CD4-positive, alpha-beta T cell treated with Interleukin-4 for 1 hour (primary cell): ENCODE results near the gene ABCD1.

ENCODE experiments used
- DNase-seq, 2 donors: peaks; one replicate each; pipeline ENCODE4 v3.0.0-alpha.2; 2020 to 2022

Gene ABCD1

DNA sequence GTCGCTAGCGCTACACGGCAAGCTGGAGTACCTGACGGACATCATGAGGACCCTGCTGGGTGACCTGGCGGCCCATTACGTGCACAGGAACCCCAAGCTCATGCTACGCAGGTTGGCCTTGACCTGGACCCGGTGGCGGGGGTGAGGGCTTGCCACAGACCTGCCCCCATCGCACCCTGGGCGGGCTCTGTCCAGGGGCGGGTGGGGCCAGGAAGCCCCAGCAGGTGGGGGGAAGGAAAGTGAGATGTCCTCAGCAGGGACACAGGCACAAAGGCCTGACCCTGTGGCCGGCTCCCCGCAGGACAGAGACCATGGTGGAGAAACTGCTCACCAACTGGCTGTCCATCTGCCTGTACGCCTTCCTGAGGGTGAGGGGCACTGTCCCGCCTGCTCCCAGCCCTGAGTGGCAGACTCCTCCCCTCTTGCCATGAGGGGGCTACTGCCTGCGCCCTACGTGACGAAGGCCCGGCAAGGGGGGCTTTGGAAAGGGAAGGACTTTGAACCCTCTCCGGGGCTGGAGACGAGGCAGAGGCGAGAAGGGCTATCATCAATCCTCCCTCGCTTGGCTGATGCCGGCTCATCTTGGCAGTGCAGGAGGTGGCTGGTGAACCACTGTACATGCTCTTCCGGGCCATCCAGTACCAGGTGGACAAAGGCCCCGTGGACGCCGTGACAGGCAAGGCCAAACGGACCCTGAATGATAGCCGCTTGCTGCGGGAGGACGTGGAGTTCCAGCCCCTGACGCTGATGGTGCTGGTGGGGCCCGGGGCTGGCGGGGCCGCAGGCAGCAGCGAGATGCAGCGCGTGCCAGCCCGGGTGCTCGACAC, 50.9 kb downstream of the ABCD1 start:
- no peak for DNase-seq

DNA sequence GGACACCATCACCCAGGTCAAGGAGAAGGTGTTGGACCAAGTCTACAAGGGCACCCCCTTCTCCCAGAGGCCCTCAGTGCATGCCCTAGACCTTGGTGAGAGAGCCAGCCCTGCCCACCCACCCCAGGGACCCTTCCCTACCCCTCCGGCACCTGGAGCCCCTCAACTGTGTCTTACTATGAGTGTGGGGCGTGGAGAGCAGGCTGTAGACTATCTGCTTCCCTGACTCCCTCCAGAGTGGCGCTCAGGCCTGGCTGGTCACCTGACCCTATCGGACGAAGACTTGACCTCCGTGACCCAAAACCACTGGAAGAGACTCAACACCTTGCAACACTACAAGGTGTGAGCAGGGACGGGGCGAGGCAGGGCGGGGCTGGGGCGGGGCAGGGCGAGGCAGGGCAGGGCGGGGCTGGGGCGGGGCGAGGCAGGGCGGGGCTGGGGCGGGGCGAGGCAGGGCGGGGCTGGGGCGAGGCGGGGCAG, 51.5 kb downstream of the ABCD1 start:
- DNase-seq: no peak

DNA sequence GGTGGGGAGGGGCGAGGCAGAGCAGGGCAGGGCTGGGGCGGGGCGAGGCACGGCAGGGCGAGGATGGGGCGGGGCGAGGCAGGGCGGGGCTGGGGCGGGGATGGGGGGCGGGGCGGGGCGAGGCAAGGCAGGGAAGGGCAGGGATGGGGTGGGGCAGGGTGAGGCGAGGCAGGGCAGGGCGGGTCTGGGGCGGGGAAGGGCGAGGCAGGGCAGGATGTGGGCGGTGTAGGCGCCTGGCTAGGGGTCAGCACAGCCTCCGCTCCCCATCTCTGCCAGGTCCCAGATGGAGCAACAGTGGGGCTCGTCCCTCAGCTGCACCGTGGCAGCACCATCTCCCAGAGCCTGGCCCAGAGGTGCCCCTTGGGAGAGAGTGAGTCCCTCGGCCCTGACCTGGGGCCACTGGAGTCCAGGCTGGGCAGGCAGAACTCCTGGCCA, 52.0 kb downstream of the ABCD1 start:
- DNase-seq: no peak

DNA sequence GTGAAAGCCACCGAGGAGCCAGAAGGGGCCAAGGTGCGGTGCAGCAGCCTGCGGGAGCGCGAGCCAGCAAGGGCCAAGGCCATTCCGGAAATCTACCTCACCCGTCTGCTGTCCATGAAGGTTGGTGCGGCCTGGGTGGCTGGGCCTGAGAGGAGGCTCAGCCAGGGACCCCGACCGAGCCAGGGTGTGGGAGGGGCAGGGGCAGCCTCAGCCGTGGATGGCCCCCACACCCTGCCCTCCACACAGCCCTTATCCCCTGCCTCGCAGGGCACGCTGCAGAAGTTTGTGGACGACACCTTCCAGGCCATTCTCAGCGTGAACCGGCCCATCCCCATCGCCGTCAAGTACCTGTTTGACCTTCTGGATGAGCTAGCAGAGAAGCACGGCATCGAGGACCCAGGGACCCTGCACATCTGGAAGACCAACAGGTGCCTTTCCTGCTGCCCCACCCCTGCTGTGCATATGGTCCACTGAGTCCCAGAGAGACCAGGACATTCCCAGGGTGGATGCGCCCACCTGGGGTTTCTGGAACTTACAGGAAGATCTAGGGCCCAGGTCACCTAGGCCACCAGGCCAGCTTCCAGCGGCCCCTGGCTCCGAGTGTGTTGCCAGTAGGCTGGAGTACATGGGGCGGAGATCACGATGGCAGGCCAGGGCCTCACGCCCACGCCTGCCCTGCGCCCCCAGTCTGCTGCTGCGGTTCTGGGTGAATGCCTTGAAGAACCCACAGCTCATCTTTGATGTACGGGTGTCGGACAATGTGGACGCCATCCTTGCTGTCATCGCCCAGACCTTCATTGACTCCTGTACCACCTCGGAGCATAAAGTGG, 52.8 kb downstream of the ABCD1 start:
- no peak for DNase-seq

DNA sequence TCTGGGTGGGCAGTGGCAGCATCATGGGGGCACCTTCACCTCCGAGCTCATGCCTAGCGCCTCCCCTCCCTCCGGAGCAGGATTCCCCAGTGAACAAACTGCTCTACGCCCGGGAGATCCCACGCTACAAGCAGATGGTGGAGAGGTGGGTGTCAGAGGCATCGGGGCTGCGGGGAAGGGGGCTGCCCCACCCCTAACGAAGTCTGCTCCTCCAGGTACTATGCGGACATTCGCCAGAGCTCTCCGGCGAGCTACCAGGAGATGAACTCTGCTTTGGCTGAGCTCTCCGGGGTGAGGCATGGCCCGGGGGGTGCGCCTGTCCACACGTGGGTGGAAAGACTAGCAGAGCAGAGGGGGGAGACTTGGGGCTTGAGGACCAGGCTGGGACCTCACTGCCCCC, 53.5 kb downstream of the ABCD1 start:
- DNase-seq: no peak

DNA sequence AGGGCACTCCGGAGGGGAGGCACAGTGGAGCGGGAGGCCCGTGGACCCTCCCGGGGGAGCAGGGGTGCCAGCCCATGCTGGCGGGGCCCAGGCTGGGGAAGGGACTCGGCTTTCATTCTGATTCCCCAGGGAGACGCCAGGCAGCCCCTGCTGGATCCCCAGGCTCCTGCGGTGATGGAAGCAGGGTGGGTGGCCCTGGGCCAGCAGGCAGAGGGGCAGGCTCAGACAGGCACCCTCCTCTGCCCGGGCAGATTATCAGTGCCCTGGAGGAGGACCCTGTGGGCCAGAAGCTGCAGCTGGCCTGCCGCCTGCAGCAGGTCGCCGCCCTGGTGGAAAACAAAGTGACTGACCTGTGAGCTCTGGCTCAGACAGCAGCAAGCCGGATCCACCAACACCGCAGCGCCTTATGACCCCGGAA, 54.0 kb downstream of the ABCD1 start:
- DNase-seq: no peak

DNA sequence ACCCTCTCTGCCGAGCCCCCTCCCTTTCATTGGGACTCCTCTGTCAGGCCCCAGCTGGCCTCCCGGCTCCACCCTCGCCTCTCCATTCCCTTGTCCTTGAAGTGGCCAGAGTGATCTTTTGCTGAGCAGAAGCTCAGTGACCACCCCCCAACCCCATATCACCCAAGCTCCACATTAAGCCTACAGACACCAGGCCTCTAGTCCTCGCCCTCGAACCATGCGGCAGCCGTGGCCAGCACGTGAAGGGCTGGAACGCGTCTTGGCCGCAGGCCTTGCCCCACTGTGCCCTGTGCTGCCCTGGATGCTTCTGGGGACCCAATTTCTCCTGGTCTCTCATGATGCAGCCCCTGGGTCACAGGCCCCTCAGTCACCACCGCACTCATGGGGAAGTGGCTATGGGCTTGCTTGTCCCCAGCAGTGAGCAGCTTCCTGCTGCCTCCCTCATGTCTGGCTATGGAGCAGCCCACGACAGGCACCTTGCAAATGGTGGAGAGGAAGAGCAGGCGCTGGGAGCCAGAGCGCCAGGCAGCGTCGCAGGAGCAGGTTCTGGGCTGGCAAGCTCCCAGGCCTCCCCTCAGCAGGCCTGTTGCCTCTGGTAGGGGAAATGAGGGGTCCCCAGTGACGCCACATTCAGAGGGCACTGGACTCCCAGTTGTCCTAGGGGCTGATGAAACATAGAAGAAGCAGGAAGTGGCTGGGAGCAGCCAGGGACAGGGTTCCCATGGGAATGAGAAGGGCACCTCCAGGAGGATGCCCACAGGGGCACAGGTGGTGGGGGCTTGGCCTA, 55.4 kb downstream of the ABCD1 start:
- no peak for DNase-seq

DNA sequence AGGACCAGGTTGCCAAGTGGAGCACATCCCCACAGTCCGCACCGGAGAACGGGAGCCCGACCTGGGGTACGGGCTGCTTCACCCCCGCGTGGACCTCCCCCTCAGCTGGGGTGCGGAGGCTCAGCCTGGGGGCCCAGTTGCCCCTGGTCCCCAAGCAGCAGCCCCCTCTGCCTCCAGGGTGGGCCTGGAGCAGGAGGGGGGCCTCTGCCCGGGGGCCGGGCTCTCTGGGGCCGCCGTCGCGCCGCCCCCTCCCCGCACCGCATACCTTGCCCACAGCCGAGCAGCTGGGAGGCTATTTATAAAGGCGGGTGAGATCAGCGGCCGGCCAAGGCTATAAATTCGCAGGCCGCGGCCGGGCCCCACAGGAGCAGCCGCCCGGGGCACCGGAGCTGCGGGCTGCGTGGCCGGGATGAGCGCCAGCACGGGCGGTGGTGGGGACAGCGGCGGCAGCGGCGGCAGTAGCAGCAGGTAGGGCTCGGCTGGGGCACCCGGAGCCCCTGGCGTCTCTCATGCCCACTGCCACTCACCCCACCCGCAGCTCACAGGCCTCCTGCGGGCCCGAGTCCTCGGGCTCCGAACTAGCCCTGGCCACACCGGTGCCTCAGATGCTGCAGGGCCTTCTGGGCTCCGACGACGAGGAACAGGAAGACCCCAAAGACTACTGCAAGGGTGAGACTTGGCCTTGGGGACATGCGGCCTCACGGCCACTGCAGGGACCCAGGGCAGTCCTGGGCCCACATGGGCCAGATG, 56.2 kb downstream of the ABCD1 start, which contains the start of gene SRPK3:
Gene SRPK3 (plus strand): TSS at position 364 of the 750 bp plus-strand sequence. CDS start 46 bp downstream, at position 410.
- DNase-seq: no peak

DNA sequence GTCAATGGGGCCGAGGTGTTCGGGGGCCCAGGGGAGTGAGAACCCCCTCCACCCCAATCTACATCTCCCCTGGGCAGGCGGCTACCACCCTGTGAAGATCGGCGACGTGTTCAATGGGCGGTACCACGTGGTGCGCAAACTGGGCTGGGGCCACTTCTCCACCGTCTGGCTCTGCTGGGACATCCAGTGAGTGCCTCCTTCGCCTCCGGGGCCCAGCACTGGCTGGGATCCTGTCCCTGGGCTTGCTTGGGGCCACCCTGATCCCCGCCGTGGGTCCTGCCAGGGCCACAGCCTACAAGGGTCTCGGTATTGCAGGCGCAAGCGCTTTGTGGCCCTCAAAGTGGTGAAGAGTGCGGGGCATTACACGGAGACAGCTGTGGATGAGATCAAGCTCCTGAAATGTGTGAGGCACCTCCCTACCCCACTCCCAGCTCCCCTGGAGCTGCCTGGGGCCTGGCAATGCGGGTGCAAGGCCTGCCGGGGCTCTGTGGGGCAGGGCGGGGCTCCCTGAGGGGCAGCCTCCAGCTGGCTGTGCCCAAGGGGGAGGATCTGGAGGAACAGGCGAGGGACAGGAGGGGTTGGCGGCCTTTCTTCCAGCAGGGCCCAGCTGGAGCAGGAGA, 56.9 kb downstream of the ABCD1 start:
- DNase-seq: no peak

DNA sequence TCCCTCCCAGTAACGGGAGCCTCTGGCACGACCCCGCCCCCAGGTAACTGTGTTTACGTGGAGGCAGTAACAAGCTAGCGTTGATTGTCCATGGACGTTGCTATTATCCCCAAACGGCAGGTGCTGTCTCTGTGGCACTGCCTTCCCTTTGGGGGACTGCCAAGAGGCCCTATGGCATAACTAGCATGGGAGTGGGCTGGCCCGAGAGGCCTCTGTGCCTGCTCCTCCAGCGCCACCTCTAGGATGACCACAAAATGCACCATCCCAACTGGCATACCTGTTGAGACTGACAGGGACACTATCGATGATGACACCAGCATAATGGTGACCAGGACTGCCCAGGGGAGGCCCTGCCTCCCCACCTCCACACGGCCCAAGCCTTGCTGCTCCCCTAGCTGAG, 57.7 kb downstream of the ABCD1 start:
- no peak for DNase-seq

DNA sequence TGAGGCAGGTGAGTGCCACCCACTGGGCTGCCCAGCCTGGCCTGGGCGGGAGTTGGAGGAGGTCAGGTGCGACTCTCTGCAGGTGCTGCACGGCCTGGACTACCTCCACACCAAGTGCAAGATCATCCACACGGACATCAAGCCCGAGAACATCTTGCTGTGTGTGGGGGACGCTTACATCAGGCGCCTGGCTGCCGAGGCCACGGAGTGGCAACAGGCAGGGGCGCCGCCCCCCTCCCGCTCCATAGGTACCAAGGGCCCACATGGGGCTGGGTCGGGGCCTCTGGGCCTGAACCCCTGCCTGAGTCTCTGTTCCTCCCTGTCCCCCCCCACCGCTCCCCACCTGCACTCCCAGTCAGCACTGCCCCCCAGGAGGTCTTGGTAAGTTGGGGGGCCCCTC, 58.2 kb downstream of the ABCD1 start:
- no peak for DNase-seq

DNA sequence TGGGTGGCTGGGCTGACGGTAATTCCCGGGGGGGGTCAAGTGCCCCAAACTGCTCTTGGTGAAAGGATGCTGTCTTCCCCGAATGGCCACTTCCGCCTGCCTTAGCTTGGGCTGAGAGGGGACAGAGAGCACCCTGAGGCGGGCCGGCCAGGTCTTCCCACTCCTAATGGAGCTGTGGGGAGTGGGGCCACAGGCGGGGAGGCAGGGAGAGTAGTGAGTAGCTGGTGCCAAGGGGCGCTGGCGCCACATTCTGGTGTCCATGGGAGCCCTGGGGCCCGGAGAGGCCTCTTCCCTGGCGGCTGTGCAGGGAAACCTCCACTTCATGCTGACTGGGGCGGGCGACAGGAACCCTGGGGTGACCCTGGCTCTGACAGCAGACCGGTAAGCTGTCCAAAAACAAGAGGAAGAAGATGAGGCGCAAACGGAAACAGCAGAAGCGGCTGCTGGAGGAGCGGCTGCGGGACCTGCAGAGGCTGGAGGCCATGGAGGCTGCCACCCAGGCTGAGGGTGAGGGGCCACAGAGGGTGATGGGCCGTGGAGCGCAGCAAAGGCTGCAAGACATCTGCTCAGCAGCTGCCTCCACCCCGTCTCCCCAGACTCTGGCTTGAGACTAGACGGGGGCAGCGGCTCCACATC, 58.8 kb downstream of the ABCD1 start:
- no peak for DNase-seq

DNA sequence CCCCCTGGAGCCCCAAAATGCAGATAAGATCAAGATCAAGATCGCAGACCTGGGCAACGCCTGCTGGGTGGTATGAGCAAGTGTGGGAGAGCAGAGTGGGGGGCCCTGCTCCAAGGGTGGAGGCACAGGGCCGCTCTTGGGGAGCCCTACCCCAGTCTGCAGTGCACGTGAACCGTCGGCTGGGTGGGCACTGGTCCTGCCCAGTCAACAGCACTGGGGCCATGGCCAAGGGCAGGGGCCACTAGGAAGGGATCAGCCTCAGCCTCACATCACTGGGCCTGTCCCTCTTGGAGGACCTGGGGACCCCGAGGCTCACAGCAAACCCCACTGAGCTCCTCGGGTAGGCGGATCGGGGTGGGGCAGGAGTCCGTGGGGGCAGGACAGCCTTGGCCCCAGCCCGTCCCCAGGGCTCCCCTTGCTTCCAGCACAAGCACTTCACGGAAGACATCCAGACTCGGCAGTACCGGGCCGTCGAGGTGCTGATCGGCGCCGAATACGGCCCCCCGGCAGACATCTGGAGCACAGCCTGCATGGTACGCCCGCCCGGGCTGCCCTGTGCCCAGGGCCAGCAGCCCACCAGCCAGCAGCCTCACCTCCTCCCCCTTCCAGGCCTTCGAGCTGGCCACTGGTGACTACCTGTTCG, 59.8 kb downstream of the ABCD1 start:
- no peak for DNase-seq

DNA sequence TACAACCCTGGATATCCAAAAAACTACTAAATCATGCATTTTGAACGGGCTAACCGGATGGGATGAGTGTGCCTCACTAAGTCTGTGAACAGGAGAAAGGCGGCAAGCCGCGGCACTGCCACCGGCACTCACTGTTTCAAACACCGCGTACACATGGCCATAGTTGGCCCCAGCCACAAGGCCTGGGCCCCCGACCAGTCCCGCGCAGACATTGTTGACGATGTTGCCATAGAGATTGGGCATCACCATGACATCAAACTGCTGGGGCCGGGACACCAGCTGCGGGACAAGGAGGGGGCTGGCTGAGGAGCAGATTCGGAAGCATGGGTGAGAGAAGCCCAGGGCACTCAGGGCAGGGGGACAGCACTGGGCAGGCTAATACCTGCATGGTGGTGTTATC, 62.0 kb downstream of the ABCD1 start:
- no peak for DNase-seq

DNA sequence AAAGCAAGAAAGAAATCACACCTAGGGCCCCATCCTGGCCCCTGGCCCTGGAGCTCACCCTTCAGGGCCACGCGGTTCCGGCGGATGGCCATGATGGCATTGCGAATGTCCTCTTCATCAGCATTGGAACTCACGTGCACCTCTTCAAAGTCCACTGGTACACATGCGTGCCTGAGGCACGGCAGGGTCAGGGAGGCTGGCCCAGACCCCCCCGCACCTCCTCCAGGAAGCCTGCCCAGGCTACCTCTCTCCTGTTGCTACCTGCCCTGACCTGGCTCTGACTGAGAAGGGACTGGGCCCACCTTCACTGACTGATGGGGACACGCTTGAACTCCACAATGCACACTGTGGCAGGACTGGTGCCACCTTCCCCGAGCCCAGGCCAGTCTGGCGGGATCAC, 65.0 kb downstream of the ABCD1 start:
- no peak for DNase-seq

DNA sequence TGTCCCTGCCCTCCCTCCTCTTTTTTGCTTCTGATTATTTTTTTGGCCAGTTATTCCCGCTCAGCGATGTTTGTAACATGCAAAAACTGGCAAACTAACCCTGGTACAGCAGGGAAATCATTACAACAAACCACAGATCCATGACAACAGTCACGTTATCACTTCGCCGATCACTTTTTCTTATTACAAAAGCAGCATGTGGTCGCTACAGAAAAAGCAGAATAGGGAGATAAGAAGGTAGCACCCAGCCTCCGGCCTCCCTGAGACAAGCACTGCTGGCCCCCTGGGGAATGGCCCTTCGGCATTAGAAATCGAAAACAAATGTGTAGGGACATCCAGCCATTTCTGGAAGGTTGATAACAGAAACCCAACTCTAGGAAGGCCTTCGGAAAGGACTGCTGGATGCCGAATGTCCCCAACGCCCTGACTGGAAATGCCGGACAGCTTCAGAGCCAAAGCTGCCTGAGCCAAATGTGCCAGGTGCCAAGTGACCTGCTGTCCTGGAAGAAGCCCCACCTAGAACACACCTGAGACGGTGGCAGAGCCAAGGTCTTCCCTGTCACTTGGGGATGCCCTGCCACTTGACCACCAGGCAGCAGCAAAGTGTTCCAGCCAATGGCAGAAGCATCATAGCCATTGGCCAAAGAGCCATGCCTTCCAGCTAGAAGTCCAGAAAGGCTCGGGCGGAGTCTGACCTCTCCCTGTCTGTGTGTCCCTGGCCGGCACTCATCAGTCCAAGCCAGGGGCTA, 66.6 kb downstream of the ABCD1 start:
- DNase-seq: no peak

DNA sequence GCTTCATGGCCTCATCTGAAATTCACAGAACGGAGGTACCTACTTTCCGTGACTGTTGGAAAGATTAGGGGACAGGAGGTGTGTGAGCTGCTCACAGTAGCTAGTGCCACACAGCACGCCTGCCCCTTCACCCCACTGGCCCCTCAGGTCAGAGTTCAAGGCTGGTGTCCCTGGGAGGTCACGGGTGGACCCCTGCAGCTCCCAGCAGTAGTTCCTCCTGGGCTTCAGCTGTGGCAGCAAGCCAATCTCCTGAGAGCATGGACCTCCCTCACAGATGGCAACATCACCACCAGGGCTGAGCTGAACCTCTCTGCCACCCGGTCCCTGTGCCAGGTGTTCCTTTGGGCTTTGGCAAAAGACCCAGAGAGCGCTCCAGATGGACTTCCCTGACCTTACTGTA, 67.7 kb downstream of the ABCD1 start:
- DNase-seq: no peak

DNA sequence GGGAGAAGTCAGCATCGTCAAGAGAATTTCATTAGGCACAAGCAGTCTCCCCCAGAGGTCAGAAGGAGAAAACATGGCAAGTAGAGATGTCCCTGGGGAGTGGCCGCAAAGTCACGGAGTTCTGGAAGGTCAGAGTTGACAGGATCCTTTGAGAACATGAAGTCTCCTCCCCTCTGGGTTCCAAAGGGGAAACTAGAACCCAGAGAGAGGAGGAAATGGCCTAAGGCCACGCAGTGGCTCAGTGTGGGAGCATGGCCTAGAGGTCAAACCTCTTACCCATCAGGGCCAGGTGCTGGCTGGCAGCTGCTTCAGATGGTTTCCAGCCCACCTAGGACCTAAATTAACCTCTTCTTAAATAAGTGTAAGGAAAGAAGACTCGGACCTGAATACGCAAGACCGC, 68.6 kb downstream of the ABCD1 start:
- no peak for DNase-seq
